GM23248 (cell line): Measurements from ENCODE around the gene CSRNP3.

Source experiments
- EZH2 ChIP-seq: fragments of 200-600 bp; sonication (generic); IDR thresholded peaks from 2 replicates; pipeline ENCODE4 v1.6.1; 2018; ENCODE audit warnings: antibody characterized with exemption, mild to moderate bottlenecking; ENCODE audit not compliant: insufficient read depth, poor library complexity, severe bottlenecking
- EZH2phosphoT487 ChIP-seq: fragments of 200-600 bp; sonication (generic); IDR thresholded peaks from 2 replicates; pipeline ENCODE4 v1.6.1; 2018; ENCODE audit warnings: antibody characterized with exemption, moderate library complexity, mild to moderate bottlenecking, low read depth; ENCODE audit not compliant: insufficient read depth

GRCh38 chr2:165466386-165466785 lies 3.1 kb upstream of the CSRNP3 start:
- no peak for TF ChIP-seq EZH2
- TF ChIP-seq EZH2phosphoT487 = no peak
